GM21360 (cell line): Measurements from ENCODE around the gene SEMA5B.

Experiments
- ATAC-seq: cut with Tn5 transposase; IDR thresholded peaks from one replicate; pipeline ENCODE4 v1.9.1; 2021; ENCODE audit warnings: mild to moderate bottlenecking, moderate library complexity; ENCODE audit not compliant: unreplicated experiment

Gene SEMA5B

GRCh38 chr3:122928396-122929187 is 99.0 kb downstream of the SEMA5B start:
- no peak for ATAC-seq

- ATAC-seq = no peak
Observed at GRCh38 chr3:122927726-122928125, 99.8 kb downstream of the SEMA5B start.

GRCh38 chr3:122926811-122927210 is 100.8 kb downstream of the SEMA5B start:
- ATAC-seq = no peak

DNA sequence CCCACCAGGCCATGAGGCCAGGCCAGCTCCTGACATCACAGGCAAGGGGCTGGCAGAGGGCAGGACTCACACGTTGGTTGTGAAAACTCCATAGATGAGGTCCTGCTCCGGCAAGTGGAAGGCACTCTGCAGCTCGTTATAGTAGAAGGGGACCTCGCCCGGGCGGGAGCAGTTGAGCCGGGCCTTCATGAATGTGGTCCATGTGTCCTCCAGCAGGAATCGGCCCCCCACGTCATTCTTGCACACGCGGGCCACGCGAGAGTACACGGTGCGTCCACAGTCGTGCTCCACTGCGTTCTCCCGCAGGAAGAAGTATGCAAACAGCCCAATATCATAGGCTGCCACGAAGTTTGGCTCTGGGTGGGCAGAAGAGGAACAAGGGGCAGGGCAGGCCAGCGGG is 101.2 kb downstream of the SEMA5B start:
- ATAC-seq = no peak

- ATAC-seq = no peak
Observed at GRCh38 chr3:122925756-122926155, 101.8 kb downstream of the SEMA5B start.

DNA sequence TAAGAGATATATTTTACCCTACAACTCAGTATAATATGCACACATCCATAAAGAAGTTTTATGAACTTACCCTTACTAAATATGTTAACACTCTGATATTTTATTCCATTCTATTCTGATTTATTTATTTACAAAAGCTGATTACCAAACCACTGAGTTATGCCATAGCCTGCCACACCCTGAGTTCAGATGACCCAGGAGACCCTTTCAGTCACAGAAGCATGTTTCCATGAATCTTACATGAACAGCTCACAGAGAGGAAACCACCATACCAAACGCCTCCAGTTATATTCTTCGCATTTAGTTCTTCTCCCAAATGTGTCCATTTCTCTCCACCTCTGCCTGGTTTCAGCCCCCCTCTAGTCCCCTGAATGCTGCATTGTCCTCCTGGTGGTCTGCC is 103.5 kb downstream of the SEMA5B start:
- ATAC-seq = no peak

DNA sequence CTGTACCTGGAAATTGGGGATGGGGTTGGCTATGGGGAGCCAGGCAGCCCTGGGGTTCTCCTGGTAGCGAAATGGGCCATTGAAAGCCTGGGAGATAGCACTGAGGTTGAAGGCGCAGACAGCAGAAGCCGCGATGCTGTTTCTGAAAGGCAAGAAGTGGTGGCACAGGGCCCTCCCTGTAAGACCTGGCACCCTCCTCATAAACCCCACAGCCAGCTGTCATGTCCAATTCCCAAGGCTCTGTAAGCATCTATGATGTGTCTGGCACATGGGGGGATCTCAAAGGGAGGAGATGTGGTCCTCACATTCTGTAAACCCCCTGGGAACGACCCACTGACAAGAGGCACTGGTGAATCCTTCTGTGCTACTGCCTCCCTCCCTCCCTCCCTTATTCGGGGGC is 104.0 kb downstream of the SEMA5B start:
- no peak for ATAC-seq

GRCh38 chr3:122921791-122922651 is 105.5 kb downstream of the SEMA5B start:
- ATAC-seq = peak; percentile 55

DNA sequence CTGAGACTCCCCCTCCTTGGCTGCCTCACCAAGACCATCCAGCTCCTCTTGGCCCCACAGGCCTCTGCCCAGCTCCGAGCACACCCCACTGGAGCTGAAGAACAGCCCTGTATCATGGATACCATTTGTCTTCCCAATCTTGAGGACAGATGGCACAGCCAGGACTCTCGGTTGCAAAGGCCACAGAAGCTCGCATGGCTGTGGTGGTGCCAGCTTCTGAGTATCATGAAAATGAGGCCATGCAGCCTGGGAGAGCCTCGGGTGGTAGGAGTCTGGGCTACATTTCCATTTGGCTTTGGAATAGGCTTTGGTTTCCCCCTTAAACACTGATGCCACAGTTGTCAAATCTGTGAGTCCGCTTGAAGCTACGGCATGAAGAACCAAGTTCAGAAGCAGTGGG is 106.6 kb downstream of the SEMA5B start:
- ATAC-seq = no peak

DNA sequence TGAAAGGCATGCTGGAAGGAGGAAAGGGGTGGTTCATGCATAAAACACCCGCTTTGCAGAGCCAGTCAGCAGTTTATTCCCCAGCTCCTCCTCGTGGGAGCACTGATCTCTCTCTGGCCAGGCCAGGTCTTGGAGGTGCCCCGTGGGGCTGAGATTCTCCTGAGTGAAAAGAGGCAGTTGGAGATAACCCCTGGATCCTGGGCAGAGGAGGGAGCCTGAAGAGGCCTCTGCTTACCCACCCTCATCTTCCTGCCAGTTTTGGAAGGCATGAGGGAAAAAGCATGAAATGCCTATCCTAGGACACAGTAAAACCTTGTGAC is 108.3 kb downstream of the SEMA5B start:
- ATAC-seq = no peak

- ATAC-seq = no peak
Observed at GRCh38 chr3:122918576-122919290, 108.8 kb downstream of the SEMA5B start.

DNA sequence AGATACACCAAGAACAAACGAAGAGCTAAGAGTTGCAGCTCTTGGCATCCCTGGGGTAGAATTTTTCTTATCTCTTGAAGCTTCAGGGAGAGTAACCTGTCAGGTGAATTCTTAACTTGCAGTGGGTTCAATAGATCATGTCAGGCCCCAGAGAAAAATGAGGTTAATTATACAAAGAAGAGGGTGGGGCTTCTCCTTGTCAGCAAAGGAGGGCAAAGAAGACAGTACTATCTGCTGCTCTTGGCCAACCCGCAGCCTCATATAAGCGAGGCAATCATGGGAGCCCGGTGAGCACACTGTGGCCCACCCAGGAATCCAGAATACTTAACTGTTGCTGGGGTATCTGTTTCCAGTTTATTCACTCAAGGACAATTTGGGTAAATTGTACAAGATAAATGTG is 110.2 kb downstream of the SEMA5B start:
- ATAC-seq = no peak

- ATAC-seq = peak; percentile 51
Observed at GRCh38 chr3:122916580-122916979, 111.0 kb downstream of the SEMA5B start.

- ATAC-seq = no peak
Observed at GRCh38 chr3:122916084-122916483, 111.5 kb downstream of the SEMA5B start.

DNA sequence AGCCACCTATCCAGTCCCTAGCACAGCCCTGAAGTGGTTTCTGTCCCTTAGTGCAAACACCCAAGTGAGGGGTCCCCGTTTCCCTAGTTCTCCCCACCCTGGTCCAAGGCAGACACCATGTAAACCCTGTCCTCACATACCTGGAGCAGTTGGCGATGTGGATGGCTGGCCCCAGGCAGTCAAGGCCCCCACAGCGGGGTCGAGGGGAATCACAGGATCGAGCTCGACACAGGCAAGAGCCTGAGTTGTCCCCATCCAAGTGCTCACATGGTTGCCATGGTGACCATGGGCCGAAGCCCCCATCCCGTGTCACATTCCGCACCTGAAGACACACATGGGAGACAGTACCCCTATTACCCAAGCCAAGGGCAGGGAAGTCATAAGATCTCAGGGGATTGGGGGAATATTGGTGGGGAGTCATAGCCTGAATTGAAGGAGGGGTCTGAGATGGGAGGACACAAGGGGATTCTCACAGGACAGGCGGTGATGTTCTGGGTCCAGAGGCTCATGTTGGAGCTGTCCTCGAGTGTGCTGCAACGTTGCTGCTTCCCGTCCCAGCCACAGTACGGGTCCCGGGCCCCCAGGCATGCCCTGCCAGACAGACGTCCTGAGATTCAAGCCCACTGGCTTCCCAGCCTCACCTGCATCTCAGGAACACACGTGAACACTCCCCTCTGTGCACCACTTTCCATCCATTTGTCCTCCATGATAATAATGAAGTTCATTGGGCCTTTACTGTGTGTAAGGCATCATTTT is 112.1 kb downstream of the SEMA5B start:
- no peak for ATAC-seq

- no peak for ATAC-seq
Observed at GRCh38 chr3:122913539-122914100, 113.9 kb downstream of the SEMA5B start.

- ATAC-seq = no peak
Observed at GRCh38 chr3:122912772-122913538, 114.6 kb downstream of the SEMA5B start.

DNA sequence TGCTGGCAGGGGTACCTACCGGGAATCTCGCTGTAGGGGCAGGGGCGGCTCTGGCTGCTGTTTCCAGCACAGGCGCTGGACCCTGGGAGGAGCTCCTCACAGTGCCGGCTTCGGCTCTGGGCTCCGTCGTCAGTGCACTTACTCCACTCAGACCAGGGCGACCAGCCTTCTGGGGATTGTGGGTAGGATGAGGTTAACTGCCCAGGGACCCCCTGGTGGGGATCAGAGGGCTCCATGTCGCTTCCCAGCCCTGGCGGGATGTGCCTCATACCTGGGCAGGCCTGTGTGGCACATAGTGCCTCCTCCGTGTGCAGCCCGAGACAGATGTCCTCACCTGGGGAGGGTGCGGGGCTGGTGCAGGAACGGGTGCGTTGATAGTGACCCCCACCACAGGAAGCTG is 115.7 kb downstream of the SEMA5B start:
- ATAC-seq = no peak

- ATAC-seq = no peak
Observed at GRCh38 chr3:122908251-122908650, 119.3 kb downstream of the SEMA5B start.

DNA sequence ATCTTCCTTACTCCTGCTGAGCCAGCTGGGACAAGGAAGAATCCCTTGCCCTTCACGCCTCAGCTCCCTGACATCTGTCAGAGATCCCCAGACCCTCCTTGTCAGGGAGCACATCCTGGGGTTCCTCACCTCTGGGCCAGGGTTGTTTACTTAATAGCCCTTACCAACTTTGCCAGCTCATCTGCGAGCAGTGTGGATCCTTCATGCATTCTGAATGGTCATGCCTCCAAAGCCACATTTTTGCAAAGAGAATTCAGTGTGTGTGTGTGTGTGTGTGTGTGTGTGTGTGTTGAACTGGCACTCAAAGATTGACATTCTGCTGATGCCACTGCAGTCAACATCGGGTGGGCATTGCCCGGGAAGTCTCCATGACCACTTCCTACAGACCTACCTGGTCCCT is 120.1 kb downstream of the SEMA5B start:
- no peak for ATAC-seq
